HEK293 (cell line): ENCODE data around the gene ECT2.

Source experiments
- HOXA7 ChIP-seq: sonication (generic); formaldehyde crosslinking; IDR thresholded peaks from 2 replicates; pipeline ENCODE4 v1.8.1; 2022; ENCODE audit warnings: missing genetic modification reagents, borderline replicate concordance
- REPIN1 ChIP-seq: fragments of 450-650 bp; formaldehyde crosslinking; IDR thresholded peaks from 2 replicates; pipeline ENCODE4 v1.5.1; 2017; ENCODE audit warnings: missing biosample characterization, missing genetic modification characterization, low read depth
- TCF7L2 ChIP-seq: IDR thresholded peaks from 2 replicates; pipeline ENCODE4 v1.6.1; 2011; ENCODE audit warnings: low read depth, mild to moderate bottlenecking, inconsistent platforms, low read length, moderate library complexity, borderline replicate concordance
- YY1 ChIP-seq: fragments of 450-650 bp; formaldehyde crosslinking; IDR thresholded peaks from 2 replicates; pipeline ENCODE4 v1.5.1; 2018; ENCODE audit warnings: missing biosample characterization, missing genetic modification characterization
- ZBTB21 ChIP-seq: fragments of 450-650 bp; formaldehyde crosslinking; IDR thresholded peaks from 2 replicates; pipeline ENCODE4 v1.5.1; 2017; ENCODE audit warnings: missing biosample characterization, missing genetic modification characterization
- ZNF23 ChIP-seq: fragments of 450-650 bp; formaldehyde crosslinking; IDR thresholded peaks from 2 replicates; pipeline ENCODE4 v1.5.1; 2016; ENCODE audit warnings: missing biosample characterization, missing genetic modification characterization, borderline replicate concordance
- ZNF302 ChIP-seq: fragments of 450-650 bp; formaldehyde crosslinking; IDR thresholded peaks from 2 replicates; pipeline ENCODE4 v1.5.1; 2016; ENCODE audit warnings: missing biosample characterization, missing genetic modification characterization, low read depth
- ZNF37A ChIP-seq: fragments of 450-650 bp; IDR thresholded peaks from 2 replicates; pipeline ENCODE4 v1.5.1; 2018; ENCODE audit warnings: missing biosample characterization, missing genetic modification characterization
- ZNF473 ChIP-seq: fragments of 450-650 bp; formaldehyde crosslinking; IDR thresholded peaks from 2 replicates; pipeline ENCODE4 v1.5.1; 2017; ENCODE audit warnings: missing biosample characterization, missing genetic modification characterization
- TF ChIP-seq, protein P1 (sequence below): fragments of 450-650 bp; formaldehyde crosslinking; IDR thresholded peaks from 2 replicates; pipeline ENCODE4 v1.5.1; 2016; ENCODE audit warnings: missing biosample characterization, missing genetic modification characterization
- TF ChIP-seq, protein P2 (sequence below): fragments of 450-650 bp; IDR thresholded peaks from 2 replicates; pipeline ENCODE4 v1.5.1; 2018; ENCODE audit warnings: missing biosample characterization, mild to moderate bottlenecking, missing genetic modification characterization
- TF ChIP-seq, protein P3 (sequence below): fragments of 450-650 bp; formaldehyde crosslinking; IDR thresholded peaks from 2 replicates; pipeline ENCODE4 v1.5.1; 2017; ENCODE audit warnings: missing biosample characterization, missing genetic modification characterization
- TF ChIP-seq, protein P4 (sequence below): fragments of 450-650 bp; formaldehyde crosslinking; IDR thresholded peaks from 2 replicates; pipeline ENCODE4 v1.5.1; 2017; ENCODE audit warnings: missing biosample characterization, mild to moderate bottlenecking, missing genetic modification characterization, moderate library complexity
- TF ChIP-seq, protein P5 (sequence below): fragments of 450-650 bp; formaldehyde crosslinking; IDR thresholded peaks from 2 replicates; pipeline ENCODE4 v1.5.1; 2016; ENCODE audit warnings: missing biosample characterization, missing genetic modification characterization

DNA sequence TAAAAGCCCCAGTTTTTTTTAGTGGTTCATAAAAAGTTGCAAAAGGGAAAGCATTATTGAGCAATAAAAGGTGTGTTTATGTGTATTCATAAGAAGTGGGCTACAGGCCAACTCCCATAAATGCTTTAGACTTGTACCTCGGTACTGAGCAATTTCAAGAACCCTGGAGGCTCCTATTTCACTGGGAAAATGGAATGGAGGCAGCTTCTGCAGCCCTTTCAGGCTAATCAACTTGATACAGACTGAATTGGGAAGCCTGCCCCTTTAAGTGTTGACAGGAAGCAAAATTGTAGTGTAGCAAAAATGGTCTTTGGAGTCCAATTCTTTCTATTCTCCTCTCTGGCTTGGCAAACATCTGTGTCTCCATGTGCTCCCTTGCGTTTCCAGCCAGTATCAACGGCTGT is 118.8 kb downstream of the ECT2 start:
- no peak for TF ChIP-seq YY1 (tag by site-specific recombination)
- TF ChIP-seq, protein P1, sequence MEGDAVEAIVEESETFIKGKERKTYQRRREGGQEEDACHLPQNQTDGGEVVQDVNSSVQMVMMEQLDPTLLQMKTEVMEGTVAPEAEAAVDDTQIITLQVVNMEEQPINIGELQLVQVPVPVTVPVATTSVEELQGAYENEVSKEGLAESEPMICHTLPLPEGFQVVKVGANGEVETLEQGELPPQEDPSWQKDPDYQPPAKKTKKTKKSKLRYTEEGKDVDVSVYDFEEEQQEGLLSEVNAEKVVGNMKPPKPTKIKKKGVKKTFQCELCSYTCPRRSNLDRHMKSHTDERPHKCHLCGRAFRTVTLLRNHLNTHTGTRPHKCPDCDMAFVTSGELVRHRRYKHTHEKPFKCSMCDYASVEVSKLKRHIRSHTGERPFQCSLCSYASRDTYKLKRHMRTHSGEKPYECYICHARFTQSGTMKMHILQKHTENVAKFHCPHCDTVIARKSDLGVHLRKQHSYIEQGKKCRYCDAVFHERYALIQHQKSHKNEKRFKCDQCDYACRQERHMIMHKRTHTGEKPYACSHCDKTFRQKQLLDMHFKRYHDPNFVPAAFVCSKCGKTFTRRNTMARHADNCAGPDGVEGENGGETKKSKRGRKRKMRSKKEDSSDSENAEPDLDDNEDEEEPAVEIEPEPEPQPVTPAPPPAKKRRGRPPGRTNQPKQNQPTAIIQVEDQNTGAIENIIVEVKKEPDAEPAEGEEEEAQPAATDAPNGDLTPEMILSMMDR: no peak
- TF ChIP-seq, protein P2, sequence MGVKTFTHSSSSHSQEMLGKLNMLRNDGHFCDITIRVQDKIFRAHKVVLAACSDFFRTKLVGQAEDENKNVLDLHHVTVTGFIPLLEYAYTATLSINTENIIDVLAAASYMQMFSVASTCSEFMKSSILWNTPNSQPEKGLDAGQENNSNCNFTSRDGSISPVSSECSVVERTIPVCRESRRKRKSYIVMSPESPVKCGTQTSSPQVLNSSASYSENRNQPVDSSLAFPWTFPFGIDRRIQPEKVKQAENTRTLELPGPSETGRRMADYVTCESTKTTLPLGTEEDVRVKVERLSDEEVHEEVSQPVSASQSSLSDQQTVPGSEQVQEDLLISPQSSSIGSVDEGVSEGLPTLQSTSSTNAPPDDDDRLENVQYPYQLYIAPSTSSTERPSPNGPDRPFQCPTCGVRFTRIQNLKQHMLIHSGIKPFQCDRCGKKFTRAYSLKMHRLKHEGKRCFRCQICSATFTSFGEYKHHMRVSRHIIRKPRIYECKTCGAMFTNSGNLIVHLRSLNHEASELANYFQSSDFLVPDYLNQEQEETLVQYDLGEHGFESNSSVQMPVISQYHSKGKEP (tag by site-specific recombination): no peak
- TF ChIP-seq ZNF37A (tag by site-specific recombination): no peak
- TF ChIP-seq ZNF302 (tag by site-specific recombination): no peak
- TF ChIP-seq ZNF473 (tag by site-specific recombination): no peak
- TF ChIP-seq, protein P3, sequence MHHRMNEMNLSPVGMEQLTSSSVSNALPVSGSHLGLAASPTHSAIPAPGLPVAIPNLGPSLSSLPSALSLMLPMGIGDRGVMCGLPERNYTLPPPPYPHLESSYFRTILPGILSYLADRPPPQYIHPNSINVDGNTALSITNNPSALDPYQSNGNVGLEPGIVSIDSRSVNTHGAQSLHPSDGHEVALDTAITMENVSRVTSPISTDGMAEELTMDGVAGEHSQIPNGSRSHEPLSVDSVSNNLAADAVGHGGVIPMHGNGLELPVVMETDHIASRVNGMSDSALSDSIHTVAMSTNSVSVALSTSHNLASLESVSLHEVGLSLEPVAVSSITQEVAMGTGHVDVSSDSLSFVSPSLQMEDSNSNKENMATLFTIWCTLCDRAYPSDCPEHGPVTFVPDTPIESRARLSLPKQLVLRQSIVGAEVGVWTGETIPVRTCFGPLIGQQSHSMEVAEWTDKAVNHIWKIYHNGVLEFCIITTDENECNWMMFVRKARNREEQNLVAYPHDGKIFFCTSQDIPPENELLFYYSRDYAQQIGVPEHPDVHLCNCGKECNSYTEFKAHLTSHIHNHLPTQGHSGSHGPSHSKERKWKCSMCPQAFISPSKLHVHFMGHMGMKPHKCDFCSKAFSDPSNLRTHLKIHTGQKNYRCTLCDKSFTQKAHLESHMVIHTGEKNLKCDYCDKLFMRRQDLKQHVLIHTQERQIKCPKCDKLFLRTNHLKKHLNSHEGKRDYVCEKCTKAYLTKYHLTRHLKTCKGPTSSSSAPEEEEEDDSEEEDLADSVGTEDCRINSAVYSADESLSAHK (tag by site-specific recombination): no peak
- no peak for TF ChIP-seq ZNF23
- no peak for TF ChIP-seq ZBTB21
- TF ChIP-seq HOXA7: no peak
- no peak for TF ChIP-seq TCF7L2
- TF ChIP-seq, protein P4, sequence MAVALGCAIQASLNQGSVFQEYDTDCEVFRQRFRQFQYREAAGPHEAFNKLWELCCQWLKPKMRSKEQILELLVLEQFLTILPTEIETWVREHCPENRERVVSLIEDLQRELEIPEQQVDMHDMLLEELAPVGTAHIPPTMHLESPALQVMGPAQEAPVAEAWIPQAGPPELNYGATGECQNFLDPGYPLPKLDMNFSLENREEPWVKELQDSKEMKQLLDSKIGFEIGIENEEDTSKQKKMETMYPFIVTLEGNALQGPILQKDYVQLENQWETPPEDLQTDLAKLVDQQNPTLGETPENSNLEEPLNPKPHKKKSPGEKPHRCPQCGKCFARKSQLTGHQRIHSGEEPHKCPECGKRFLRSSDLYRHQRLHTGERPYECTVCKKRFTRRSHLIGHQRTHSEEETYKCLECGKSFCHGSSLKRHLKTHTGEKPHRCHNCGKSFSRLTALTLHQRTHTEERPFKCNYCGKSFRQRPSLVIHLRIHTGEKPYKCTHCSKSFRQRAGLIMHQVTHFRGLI (tag by site-specific recombination): no peak
- TF ChIP-seq REPIN1 (tag by site-specific recombination): no peak
- TF ChIP-seq, protein P5, sequence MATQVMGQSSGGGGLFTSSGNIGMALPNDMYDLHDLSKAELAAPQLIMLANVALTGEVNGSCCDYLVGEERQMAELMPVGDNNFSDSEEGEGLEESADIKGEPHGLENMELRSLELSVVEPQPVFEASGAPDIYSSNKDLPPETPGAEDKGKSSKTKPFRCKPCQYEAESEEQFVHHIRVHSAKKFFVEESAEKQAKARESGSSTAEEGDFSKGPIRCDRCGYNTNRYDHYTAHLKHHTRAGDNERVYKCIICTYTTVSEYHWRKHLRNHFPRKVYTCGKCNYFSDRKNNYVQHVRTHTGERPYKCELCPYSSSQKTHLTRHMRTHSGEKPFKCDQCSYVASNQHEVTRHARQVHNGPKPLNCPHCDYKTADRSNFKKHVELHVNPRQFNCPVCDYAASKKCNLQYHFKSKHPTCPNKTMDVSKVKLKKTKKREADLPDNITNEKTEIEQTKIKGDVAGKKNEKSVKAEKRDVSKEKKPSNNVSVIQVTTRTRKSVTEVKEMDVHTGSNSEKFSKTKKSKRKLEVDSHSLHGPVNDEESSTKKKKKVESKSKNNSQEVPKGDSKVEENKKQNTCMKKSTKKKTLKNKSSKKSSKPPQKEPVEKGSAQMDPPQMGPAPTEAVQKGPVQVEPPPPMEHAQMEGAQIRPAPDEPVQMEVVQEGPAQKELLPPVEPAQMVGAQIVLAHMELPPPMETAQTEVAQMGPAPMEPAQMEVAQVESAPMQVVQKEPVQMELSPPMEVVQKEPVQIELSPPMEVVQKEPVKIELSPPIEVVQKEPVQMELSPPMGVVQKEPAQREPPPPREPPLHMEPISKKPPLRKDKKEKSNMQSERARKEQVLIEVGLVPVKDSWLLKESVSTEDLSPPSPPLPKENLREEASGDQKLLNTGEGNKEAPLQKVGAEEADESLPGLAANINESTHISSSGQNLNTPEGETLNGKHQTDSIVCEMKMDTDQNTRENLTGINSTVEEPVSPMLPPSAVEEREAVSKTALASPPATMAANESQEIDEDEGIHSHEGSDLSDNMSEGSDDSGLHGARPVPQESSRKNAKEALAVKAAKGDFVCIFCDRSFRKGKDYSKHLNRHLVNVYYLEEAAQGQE (tag by site-specific recombination): no peak
